Activated T-cell treated with anti-CD3 and anti-CD28 coated beads for 48 hours (primary cell): ENCODE results near the gene RAB7A.
"Not testable (repeated sequence)": the region's sequence is repeated elsewhere in the genome, so short reads cannot be mapped to it uniquely, and the experiment has no call there.

Experiments
- DNase-seq: peaks from one replicate; pipeline ENCODE4 v3.0.0-alpha.2; 2020; ENCODE audit warnings: low read depth

Gene RAB7A

DNA sequence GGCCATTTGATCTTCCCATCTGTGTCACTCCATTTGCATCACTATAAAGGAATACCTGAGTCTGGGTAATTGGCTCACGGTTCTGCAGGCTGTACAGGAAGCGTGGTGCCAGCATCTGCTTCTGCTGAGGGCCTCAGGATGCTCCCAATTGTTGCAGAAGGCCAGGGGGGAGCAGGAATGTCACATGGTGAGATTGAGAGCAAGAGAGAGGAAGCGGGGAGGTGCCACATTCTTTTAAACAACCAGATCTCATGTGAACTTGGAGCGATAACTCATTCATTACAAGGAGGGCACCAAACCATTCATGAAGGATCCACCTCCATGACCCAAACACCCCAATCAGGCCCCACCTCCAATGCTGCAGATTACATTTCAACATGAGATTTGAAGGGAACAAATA lies 13.1 kb upstream of the RAB7A start:
- DNase-seq = no peak

DNA sequence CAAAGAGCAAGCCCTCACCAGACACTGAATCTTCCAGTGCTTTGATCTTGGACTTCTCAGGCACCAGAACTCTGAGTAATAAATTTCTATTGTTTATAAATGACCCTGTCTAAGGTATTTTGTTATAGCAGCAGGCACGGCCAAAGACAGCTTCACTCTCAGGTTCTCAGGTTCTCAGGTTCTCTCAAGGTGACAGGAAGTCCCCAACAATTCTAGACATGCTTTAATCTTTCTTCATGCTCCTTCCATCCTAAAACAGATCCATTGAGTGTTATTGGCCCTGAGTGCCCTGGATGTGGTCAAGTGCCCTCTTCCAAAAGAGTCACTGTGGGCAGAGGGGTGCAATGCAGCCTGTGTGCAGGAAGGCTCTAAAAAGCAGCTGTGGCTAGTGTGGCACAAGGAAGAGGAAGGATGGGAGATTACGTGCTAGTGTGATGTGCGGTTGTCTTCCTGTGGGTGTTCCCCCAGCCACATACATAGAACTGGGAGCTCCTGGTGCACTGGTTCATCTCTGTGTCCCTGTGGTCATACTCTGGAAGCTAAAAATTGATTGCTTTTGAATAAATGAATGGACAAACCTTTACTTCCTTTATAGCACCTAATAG lies 11.0 kb upstream of the RAB7A start:
- peak; percentile 23 for DNase-seq

DNA sequence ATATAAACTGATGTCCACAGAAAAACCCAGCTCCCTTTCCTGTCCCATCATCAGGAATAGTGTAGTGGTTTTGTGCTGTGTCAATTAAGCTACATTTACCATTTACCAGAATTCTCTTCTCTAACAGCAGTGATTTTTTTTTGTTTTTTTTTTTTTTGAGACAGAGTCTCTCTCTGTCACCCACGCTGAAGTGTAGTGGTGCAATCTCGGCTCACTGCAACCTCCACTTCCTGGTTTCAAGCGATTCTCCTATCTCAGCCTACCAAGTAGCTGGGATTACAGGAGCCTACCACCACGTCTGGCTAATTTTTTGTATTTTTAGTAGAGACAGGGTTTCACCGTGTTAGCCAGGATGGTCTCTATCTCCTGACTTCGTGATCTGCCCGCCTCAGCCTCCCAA lies 7.1 kb upstream of the RAB7A start:
- DNase-seq = not testable (repeated sequence)

DNA sequence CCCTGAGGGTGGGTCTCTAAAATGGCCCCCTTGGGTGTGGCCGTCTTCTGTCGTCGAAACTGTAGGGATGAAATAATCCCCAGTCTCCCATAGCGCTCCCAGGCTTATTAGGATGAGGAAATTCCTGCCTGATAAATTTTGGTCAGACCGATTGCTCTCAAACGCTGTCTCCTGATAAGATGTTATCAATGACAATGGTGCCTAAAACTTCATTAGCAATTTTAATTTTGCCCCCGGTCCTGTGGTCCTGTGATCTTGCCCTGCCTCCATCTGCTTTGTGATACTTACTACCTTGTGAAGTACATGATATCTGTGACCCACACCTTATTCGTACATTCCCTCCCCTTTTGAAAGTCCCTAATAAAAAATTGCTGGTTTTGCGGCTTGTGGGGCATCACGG lies 5.1 kb upstream of the RAB7A start:
- DNase-seq = no peak

DNA sequence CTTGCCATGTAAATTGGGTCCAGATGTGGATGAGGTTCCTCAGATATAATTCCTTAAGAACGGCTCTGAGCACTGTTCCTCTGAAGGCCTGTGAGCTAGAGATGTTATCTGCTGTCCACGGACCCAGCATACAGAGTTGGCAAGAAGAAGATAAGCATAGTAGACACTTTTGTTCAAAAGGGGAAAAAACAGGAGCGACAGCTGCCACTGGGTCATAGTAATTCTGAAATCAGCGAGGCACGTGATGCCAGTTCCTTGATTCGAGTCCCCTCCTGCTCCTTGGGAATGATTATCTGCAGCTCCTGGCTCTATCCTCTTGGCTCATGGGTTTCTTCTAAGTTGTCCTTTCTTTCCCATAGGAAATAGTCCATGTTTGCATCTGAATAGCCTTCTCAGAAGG lies 2.5 kb upstream of the RAB7A start:
- DNase-seq = no peak

DNA sequence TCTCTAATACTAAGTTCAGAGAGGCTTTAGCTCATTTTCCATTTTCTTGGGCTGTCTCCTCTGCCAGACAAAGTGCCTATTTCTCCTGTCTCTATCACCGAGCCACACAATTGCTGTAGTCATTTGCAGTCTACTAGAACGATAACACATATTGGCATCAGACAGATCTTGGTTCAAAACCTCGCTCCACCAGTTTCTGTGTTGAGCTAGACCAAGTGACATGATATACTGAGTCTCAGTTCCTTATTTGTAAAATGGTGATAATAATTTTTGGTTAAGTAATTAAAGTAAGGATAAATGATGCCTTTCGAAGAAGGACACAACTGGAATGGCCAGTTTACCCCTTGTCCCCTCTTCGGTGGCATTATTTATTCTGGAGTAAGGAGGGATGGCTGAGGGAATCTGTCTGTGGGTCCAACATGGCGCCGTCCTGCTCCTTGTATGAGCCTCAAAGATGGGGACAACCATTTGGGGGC lies 398 bp upstream of the RAB7A start:
- no peak for DNase-seq

DNA sequence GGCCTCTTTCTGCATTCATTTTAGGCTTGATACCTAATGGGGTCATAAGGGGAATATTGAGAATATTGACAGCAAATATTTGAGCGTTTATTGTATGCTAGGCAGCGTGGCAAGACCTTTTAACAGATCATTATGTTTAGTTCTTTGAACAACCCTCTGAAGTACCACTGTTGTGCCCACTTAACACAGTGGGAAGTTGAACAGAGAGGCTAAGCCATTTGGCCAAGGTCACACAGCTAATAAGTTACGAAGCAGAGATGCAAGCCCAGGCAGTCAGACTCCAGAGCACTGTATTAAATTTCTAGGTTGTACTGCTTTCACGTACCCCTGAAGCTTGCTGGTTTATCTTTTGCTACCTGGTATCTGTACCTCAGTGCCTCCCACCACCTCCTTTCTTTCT lies 1.1 kb downstream of the RAB7A start:
- DNase-seq = no peak

DNA sequence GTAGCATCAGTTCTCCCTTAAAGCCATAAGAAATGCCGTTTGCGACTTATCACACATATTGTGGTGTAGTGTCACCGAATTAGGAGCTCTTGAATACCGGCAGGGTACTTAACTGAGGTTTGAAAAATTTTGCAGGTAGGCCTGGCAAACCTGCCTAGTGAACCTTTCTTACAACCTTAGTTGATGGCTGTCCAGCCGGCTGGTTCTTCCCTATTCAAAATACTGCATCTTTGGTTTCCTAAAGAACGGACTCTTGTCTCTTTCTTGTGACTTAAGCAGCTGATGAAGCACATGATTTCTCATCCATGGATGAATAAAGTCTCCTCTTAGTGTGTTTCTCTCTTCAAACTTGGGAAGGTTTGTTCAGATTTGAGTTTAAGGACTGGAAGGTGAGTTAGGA lies 1.5 kb downstream of the RAB7A start:
- DNase-seq = no peak

DNA sequence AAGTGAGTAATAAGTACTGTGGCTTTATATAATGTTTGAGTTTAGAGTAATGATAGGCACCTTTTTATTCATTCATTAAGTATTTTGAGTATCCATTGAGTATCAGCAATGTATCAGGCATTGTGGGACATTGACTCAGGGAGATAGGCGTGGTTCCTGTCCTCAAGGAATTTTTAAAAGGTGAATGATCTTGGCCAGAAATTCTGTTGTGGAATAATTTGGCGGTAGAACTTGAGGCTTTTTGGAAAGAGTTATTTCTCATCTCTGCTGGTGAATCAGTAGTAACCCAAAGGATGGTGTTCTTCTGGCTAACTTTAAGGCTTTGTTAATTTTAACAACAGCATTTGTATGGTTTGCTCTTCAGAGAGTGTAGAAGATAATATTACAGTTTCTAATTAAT lies 2.0 kb downstream of the RAB7A start:
- no peak for DNase-seq

DNA sequence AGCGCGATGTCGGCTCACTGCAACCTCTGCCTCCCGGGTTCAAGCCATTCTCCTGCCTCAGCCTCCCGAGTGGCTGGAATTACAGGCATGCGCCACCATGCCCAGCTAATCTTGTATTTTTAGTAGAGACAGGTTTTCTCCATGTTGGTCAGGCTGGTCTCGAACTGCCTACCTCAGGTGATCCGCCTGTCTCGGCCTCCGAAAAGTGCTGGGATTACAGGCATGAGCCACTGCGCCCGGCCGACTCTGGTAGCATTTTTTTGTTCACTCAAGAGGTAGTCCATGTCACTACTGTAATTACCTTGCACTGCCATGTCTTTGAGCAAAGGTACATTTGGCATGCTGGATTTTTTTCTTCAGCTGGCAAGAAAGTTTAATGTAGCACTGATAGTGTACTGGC lies 2.5 kb downstream of the RAB7A start:
- DNase-seq = not testable (repeated sequence)

DNA sequence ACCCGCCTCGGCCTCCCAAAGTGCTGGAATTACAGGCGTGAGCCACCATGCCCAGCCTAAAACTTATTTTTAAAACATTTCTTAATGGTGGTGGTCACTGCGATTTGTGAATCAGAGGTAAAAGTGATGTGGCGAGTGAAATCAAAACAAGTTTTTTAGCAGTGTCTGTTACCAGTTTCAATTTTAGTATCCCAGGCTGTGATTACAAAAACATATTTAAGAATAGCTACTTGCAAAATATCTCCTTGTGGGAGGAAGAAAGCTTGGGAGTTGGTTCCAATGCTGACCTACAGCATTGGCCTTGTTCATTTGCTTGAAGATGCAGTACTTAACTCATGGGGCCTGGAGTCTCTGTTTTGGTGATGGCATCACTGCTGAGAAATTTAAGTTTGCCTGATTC lies 4.5 kb downstream of the RAB7A start:
- DNase-seq = no peak

DNA sequence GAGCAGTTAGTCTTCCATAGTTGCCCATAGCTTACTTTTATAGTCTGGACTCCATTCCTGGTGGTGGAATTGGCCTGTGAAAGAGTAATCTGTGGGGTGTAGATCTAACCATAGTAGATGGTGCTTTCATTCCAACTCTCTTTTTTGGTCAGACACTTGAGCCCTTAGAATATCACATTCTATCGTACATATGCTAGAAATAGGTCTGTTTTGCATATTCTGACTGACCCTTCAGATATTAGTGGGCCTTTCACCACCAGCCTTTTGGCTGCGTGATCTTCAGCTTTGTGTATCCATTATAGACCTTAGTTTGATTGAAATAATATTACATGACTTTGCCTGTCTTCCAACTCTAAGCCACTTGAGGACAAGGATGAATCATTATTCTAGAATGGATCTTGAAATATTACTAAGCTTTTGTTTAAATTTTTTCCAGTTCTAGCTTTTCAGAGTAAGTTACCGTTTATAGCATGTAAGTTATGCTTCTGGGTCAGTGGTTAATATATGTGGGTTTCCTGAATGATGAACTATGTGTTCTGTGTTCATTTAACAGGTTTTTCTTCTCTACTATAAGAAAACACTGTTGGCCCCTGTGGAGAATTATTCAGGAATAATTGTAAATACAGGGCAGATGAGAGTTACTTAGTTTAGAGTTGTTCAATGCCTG lies 8.7 kb downstream of the RAB7A start:
- DNase-seq = no peak

DNA sequence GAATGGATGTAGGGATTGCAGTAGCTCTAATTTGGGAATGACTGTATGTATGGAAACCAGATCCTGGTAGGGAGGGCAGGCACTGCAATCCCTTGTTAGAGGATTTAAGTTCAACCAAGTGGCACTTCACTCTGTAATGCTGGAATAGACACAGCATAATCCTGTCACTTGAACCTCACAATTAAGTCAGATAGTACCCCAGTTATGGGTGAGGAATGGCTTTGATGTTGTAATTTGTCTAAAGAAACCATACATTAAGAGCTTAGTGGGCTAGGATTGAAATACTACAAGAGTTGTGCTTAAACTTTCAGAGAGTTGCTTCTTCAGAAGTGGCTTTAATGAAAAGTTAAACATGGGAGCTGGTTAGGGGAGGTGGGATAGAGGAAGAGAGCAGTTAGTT lies 9.3 kb downstream of the RAB7A start:
- DNase-seq = no peak

DNA sequence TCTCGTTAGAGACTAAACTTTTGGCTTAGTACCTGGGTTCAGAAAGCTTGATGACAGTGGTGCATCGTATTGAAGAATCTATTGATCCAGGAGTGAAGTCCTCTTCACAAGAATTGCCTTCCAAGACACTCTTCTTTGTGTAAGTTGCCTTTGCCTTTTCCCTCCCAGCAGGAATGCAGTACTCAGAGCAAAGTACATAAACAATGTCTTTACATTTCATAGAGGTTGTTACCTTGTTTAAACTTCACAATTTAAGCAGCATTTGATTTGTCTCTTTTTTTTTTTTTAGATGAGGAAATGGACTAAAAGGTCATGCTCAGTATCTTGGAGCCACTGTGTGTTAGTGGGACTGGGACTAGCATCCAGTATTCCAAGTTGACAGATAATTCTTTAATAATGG lies 9.9 kb downstream of the RAB7A start:
- DNase-seq = no peak

DNA sequence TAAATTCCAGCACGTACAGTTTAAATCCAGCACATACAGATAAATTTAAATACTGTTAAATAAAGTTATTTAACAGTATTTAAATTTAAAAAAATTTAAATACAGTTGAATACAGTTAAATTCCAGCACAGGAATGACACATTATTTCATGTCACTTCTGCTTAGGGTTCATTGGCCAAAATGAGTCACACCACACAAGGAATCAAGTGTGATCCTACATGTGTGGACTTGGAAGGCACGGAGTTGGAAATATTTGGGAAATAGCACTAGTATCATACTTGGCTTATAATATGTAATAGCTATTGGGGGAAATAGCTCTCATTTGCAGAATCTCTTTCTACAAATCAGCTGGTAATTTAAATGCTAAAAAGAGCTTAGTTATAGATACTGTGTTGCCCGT lies 10.6 kb downstream of the RAB7A start:
- no peak for DNase-seq

DNA sequence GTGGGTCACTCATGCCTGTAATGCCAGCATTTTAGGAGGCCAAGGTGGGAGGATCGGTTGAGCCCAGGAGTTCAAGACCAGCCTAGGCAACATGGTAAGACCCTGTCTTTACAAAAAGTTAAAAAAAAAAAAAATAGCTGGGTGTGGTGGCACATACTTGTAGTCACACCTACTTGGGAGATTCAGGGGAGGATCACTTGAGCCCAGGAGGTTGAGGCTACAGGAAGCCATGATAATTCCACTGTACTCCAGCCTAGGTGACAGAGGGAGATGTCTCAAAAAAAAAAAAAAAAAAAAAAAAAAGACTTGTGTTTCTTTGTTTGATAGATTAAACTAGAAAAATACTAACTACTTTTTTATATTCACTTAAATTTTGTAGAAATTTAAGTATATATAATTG lies 14.6 kb downstream of the RAB7A start:
- no peak for DNase-seq

DNA sequence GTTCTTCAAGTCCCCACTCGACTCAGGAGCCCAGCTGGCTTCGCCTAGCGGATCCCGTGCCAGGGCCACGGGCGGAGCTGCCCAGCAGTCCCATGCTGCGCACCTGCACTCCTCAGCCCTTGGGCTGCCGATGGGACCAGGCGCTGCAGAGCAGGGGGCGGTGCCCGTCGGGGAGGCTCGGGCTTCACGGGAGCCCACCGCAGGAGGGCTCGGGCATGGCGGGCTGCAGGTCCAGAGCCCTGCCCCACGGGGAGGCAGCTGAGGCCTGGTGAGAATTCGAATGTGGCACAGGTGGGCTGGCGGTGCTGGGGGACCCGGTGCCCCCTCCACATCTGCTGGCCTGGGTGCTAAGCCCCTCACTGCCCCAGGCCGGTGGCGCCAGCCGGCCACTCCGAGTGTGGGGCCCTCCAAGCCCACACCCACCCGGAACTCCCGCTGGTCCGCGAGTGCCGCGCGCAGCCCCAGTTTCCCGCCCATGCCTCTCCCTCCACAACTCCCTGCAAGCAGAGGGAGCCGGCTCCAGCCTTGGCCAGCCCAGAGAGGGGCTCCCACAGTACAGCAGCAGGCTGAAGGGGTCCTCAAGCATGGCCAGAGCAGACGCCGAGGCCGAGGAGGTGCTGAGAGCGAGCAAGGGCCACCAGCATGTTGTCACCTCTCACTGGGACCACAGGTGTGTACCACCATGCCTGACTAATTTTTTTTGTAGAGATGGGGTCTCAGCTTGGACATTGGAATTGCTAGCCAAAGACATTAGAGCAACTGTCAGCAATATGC lies 17.0 kb downstream of the RAB7A start:
- no peak for DNase-seq

DNA sequence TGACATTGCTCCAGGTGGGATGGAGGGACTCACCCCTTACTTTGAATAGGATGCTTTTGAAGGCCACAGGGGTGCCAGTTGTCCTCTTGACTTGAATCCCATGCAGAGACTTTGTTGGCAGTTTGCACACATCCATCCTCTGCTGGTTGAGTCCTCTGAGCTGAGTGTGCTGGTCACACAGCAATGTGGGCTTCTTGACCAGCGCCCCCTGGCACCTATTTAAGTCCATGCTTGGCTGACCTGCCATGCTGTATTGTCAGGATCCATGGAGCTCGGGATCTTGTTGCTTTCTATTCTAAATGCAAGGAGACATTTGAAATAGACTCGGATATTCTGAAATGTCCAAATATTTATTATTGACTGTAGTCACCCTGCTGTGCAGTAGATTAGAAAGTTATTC lies 19.8 kb downstream of the RAB7A start:
- no peak for DNase-seq

DNA sequence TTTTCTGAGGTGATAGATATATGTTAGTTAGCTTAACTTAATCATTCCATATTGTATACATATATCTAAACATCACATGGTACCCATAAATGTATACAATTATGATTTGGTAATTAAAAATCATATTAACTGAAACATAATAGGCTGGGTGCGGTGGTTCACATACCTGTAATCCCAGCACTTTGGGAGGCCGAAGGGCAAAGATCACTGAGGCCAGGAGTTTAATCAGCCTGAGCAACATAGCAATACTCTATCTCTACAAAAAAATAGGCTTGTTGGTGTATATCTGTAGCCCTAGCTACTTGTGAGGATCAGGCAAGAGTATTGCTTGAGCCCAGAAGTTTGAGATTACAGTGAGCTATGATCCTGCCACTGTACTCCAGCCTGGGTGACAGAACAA lies 20.9 kb downstream of the RAB7A start:
- no peak for DNase-seq

DNA sequence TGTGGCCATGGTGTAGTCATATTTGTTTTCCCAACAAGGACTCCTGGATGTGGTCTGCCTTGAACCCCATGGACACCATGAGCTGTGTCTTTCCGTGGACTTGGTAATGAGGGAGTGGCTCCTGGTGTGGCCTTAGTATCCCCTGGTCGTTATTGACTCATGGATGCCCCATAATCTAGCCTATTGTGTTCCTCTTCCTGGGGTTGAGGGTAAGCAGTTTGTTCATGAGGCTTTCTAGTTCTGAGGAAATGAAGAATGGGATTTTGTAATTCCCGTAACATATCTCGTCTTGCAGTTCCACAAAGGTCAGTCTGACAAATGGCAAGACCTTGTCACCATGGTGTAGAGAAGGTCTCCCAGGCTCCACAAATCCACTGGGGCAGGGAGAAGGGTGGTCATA lies 22.6 kb downstream of the RAB7A start:
- DNase-seq = no peak

DNA sequence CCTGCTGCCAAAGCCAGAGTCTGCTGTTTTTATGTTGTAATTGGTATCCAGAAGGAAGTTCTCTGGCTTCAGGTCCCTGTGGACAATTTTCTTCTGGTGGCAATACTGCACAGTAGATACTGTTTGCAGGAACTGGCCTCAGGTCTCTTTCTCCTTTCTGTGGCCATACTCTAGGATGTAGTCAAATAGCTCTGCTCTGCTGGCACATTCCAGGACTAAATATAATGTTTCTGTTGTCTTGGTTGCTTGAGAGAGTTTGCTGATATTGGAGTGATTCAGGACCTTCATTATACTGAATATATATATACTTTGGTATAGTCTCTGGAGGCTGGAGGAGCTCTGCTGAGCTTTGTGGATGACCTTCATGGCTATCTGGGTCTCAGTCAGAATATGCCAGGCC lies 23.1 kb downstream of the RAB7A start:
- DNase-seq = no peak

DNA sequence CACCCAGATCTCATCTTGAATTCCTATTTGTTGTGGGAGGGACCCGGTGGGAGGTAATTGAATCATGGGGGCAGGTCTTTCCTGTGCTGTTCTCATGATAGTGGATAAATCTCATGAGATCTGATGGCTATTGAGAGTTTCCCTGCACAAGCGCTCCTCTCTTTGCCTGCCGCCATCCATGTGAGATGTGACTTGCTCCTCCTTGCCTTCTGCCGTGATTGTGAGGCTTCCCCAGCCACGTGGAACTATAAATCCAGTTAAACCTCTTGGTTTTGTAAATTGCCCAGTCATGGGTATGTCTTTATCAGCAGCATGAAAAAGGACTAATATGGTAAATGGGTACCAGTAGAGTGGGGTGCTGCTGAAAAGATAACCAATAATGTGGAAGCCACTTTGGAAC lies 23.6 kb downstream of the RAB7A start:
- DNase-seq = not testable (repeated sequence)

DNA sequence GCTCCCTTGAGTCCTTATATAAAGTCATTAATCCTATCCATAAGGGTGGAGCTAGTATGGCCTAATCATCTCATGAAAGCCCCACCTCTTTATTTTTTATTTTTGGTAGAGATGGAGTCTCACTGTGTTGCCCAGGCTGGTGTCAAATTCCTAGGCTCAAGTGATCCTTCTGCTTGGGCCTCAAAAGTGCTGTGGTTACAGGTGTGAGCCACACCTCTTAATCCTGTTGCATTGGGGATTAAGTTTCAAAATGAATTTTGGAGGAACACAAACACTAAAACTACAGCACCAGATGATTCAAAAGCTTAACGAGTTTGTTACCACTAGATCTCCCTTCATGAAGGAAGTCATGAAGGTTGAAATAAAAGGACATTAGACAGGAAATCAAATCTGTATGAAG lies 27.7 kb downstream of the RAB7A start:
- DNase-seq = no peak

DNA sequence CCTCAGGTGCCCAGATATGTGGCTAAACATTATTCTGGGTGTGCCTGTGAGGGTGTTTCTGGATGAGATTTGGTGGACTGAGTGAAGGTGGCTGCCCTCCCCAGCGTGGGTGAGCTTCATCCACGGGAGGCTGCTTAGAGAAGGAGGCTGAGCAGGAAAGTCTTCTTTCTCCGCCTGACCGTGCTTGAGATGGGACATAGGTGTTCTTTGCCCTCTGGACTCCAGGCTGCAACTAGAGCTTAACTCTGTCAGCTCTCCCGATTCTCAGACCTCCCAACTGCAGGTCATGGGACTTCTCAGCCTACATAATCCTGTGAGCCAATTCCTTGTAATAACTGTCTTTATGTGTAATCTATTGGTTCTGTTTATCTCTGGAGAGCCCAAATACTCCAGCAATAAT lies 34.1 kb downstream of the RAB7A start:
- DNase-seq = no peak
